PC-9 (cell line): ENCODE data around the gene PTPN21.

ENCODE experiments used
- EZH2 ChIP-seq: fragments of 200-600 bp; sonication (generic); IDR thresholded peaks from 2 replicates; pipeline ENCODE4 v1.8.0; 2017; ENCODE audit warnings: antibody characterized with exemption, low read depth
- TF ChIP-seq, protein P1 (sequence below): fragments of 200-600 bp; sonication (generic); conservative IDR thresholded peaks from 2 replicates; pipeline ENCODE4 v1.6.1; 2017; ENCODE audit warnings: mixed run types, antibody characterized with exemption, mild to moderate bottlenecking, moderate library complexity

DNA sequence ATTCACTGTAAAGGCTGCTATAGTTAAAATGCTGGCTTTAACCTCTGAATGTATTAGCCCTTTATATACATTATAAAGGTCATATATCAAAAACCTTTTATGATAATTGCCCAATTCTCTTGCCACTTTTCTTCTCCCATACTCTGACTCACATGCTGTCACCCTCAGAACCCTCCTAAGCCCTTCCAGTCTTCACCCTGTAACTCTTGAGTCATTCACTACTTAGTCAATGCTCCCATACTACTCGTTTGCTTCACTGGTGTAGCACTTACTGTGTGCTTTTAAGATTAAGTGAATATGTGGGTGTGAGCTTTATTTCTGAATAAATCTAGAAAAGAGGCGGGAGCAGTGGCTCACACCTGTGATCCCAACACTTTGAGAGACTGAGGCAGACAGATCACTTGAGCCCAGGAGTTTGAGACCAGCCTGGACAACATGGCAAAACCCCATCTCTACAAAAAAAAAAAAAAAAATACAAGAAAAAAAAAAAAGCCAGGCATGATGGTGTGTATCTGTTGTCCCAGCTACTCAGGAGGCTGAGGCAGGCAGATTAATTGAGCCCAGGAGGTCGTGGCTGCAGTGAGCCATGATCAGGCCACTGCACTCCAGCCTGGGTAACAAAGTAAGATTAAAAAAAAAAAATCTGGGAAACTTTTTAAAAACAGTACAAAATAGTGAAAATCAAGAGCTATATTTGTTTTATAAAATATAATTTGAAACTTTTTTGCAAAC lies 131.7 kb downstream of the PTPN21 start:
- TF ChIP-seq, protein P1, sequence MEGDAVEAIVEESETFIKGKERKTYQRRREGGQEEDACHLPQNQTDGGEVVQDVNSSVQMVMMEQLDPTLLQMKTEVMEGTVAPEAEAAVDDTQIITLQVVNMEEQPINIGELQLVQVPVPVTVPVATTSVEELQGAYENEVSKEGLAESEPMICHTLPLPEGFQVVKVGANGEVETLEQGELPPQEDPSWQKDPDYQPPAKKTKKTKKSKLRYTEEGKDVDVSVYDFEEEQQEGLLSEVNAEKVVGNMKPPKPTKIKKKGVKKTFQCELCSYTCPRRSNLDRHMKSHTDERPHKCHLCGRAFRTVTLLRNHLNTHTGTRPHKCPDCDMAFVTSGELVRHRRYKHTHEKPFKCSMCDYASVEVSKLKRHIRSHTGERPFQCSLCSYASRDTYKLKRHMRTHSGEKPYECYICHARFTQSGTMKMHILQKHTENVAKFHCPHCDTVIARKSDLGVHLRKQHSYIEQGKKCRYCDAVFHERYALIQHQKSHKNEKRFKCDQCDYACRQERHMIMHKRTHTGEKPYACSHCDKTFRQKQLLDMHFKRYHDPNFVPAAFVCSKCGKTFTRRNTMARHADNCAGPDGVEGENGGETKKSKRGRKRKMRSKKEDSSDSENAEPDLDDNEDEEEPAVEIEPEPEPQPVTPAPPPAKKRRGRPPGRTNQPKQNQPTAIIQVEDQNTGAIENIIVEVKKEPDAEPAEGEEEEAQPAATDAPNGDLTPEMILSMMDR = no peak
- TF ChIP-seq EZH2 = no peak
